GM23338 (cell line): ENCODE measurements around the gene SH3BP2. TPM values are rescaled to one million over a fixed set of nuclear protein-coding genes. Genes with fewer than 3 reads are reported as not detected.

Experiments used
- ATAC-seq: fragments of 200-7000 bp; cut with Tn5 transposase; 3 replicates; pipeline ENCODE4 v1.9.1; 2020
- DNase-seq: peaks from one replicate; pipeline ENCODE4 v3.0.0-alpha.2; 2015; ENCODE audit warnings: low spot score
- H2AFZ ChIP-seq: fragments of 200-600 bp; sonication (generic); 2 replicates; pipeline ENCODE4 v1.8.0; 2016; ENCODE audit warnings: antibody characterized with exemption, mild to moderate bottlenecking, moderate library complexity
- H3F3A ChIP-seq: fragments of 200-600 bp; sonication (generic); replicated peaks from 2 replicates; pipeline ENCODE4 v1.8.0; 2017; ENCODE audit warnings: antibody characterized with exemption, mixed run types, low read depth
- H3K27ac ChIP-seq: fragments of 200-600 bp; sonication (generic); 2 replicates; pipeline ENCODE4 v1.6.1; 2016; ENCODE audit warnings: low read depth
- H3K27me3 ChIP-seq: fragments of 200-600 bp; sonication (generic); 2 replicates; pipeline ENCODE4 v1.8.0; 2016; ENCODE audit warnings: mild to moderate bottlenecking, mixed run types, moderate library complexity; ENCODE audit not compliant: insufficient read depth
- H3K36me3 ChIP-seq: fragments of 200-600 bp; sonication (generic); 2 replicates; pipeline ENCODE4 v1.8.0; 2016; ENCODE audit warnings: mild to moderate bottlenecking; ENCODE audit not compliant: insufficient read depth
- H3K4me1 ChIP-seq: fragments of 200-600 bp; sonication (generic); 2 replicates; pipeline ENCODE4 v1.8.0; 2016; ENCODE audit warnings: mild to moderate bottlenecking, moderate library complexity; ENCODE audit not compliant: insufficient read depth
- H3K4me2 ChIP-seq: fragments of 200-600 bp; sonication (generic); 2 replicates; pipeline ENCODE4 v1.7.1; 2017; ENCODE audit warnings: mixed run types
- H3K4me3 ChIP-seq: fragments of 200-600 bp; sonication (generic); 2 replicates; pipeline ENCODE4 v1.6.1; 2016; ENCODE audit warnings: mixed run types
- H3K79me2 ChIP-seq: fragments of 200-600 bp; sonication (generic); replicated peaks from 2 replicates; pipeline ENCODE4 v1.8.0; 2017; ENCODE audit warnings: mild to moderate bottlenecking; ENCODE audit not compliant: insufficient read depth
- H3K9me2 ChIP-seq: fragments of 200-600 bp; sonication (generic); 2 replicates; pipeline ENCODE4 v1.8.0; 2017; ENCODE audit not compliant: insufficient read depth
- H4K20me1 ChIP-seq: fragments of 200-600 bp; sonication (generic); replicated peaks from 2 replicates; pipeline ENCODE4 v1.8.0; 2017; ENCODE audit warnings: mild to moderate bottlenecking; ENCODE audit not compliant: insufficient read depth
- H3K27ac Mint-ChIP-seq: 2 replicates; pipeline ENCODE4 v1.8.0; 2020; ENCODE audit warnings: inconsistent platforms, mild to moderate bottlenecking, moderate library complexity, mixed read lengths
- H3K27me3 Mint-ChIP-seq: 3 replicates; pipeline ENCODE4 v1.8.0; 2022; ENCODE audit warnings: low read depth, mild to moderate bottlenecking, moderate library complexity, mixed read lengths, inconsistent platforms; ENCODE audit not compliant: insufficient read depth, poor library complexity
- H3K36me3 Mint-ChIP-seq: 3 replicates; pipeline ENCODE4 v1.8.0; 2021; ENCODE audit warnings: low read depth, mild to moderate bottlenecking, inconsistent platforms, moderate library complexity, mixed read lengths
- H3K4me1 Mint-ChIP-seq: 3 replicates; pipeline ENCODE4 v1.8.0; 2020; ENCODE audit warnings: mild to moderate bottlenecking, inconsistent platforms, mixed read lengths
- H3K4me3 Mint-ChIP-seq: 3 replicates; pipeline ENCODE4 v1.8.0; 2021; ENCODE audit warnings: moderate library complexity, mild to moderate bottlenecking, inconsistent platforms, mixed read lengths
- H3K9me3 Mint-ChIP-seq: 3 replicates; pipeline ENCODE4 v1.8.0; 2020; ENCODE audit warnings: moderate library complexity, mild to moderate bottlenecking, inconsistent platforms, mixed read lengths
- CREB1 ChIP-seq: fragments of 250-450 bp; sonication (Bioruptor Pico); IDR thresholded peaks from 2 replicates; pipeline ENCODE4 v1.5.0; 2020; ENCODE audit warnings: low read depth, mild to moderate bottlenecking, moderate library complexity
- ETS1 ChIP-seq: IDR thresholded peaks from 2 replicates; pipeline ENCODE4 v1.6.1; 2016; ENCODE audit warnings: antibody characterized with exemption
- EZH2phosphoT487 ChIP-seq: fragments of 200-600 bp; sonication (generic); IDR thresholded peaks from one replicate; pipeline ENCODE4 v1.8.1; 2018; ENCODE audit warnings: antibody characterized with exemption; ENCODE audit not compliant: unreplicated experiment
- JUNB ChIP-seq: IDR thresholded peaks from one replicate; pipeline ENCODE4 v1.6.1; 2016; ENCODE audit warnings: antibody characterized with exemption; ENCODE audit not compliant: unreplicated experiment
- NANOG ChIP-seq: IDR thresholded peaks from 2 replicates; pipeline ENCODE4 v1.6.1; 2016; ENCODE audit warnings: antibody characterized with exemption, borderline replicate concordance
- POLR2AphosphoS5 ChIP-seq: IDR thresholded peaks from 2 replicates; pipeline ENCODE4 v1.6.1; 2016; ENCODE audit warnings: antibody characterized with exemption, low read depth
- REST ChIP-seq: IDR thresholded peaks from one replicate; pipeline ENCODE4 v1.6.1; 2018; ENCODE audit warnings: antibody characterized with exemption; ENCODE audit not compliant: unreplicated experiment
- STAT1 ChIP-seq: IDR thresholded peaks from one replicate; pipeline ENCODE4 v1.6.1; 2016; ENCODE audit warnings: antibody characterized with exemption; ENCODE audit not compliant: unreplicated experiment
- ZNF114 ChIP-seq: fragments of 250-450 bp; sonication (Bioruptor Pico); IDR thresholded peaks from 2 replicates; pipeline ENCODE4 v1.5.0; 2020; ENCODE audit warnings: mild to moderate bottlenecking, moderate library complexity
- ZNF331 ChIP-seq: fragments of 250-450 bp; sonication (Bioruptor Pico); IDR thresholded peaks from 2 replicates; pipeline ENCODE4 v1.5.0; 2020; ENCODE audit warnings: low read depth, mild to moderate bottlenecking, moderate library complexity
- polyA plus RNA-seq: library from polyadenylated mRNA; unstranded; fragments of >200 nt; fragmentation: Nextera tagmentation; extraction: Ambion mirVana; gene quantifications from 2 replicates; pipeline ENCODE4 v1.2.1, GENCODE V29; 2016
- total RNA-seq: library from RNA; depleted of rRNA; stranded (reverse); fragments of >200 nt; shearing (Covaris generic); gene quantifications from 2 replicates; pipeline ENCODE4 v1.2.3, GENCODE V29; 2014

SH3BP2 gene
- total and polyA plus RNA-seq, 2 experiments from 2014 or later = 15.2 to 43.9 TPM

GRCh38 chr4:2863649-2864048, 70.8 kb downstream of the SH3BP2 start:
- H3K4me3 Mint-ChIP-seq = no peak overlapping the region
- H3K79me2 ChIP-seq = peaks cover 92% of the 10 kb centered on the region
- H3K27me3 Mint-ChIP-seq = peaks cover 2% of the 10 kb centered on the region
- ATAC-seq (no peak), DNase-seq (no peak)
- H3K4me3 ChIP-seq = no peak overlapping the region
- H3K36me3 ChIP-seq = no peaks in the 10 kb centered on the region
- no peaks in the 10 kb centered on the region for H3K9me2 ChIP-seq
- H3K27ac ChIP-seq = no peak overlapping the region
- H3K36me3 Mint-ChIP-seq = no peaks in the 10 kb centered on the region
- H3K4me1 ChIP-seq = peaks cover 75% of the 10 kb centered on the region
- H3K4me1 Mint-ChIP-seq = peaks cover 70% of the 10 kb centered on the region
- H4K20me1 ChIP-seq = peaks cover 3% of the 10 kb centered on the region; the same call in 1 of the 2 replicates
- no peaks in the 10 kb centered on the region for H3K27me3 ChIP-seq
- no peak overlapping the region for H3K27ac Mint-ChIP-seq
- H3F3A ChIP-seq = 0 out of 2 replicates have a peak, but pooled peaks cover 5% of the 10 kb centered on the region
- TF ChIP-seq STAT1 (no peak), NANOG (no peak), ETS1 (no peak), EZH2phosphoT487 (no peak), CREB1 (CRISPR knock-in tag) (no peak), ZNF331 (CRISPR knock-in tag) (no peak), ZNF114 (CRISPR knock-in tag) (no peak), REST (no peak), POLR2AphosphoS5 (no peak)
- H3K4me2 ChIP-seq = no peak overlapping the region
- H2AFZ ChIP-seq = no peak overlapping the region
- no peaks in the 10 kb centered on the region for H3K9me3 Mint-ChIP-seq

GRCh38 chr4:2865196-2865780, 72.4 kb downstream of the SH3BP2 start:
- H3K9me2 ChIP-seq = no peaks in the 10 kb centered on the region
- H4K20me1 ChIP-seq = peaks cover 6% of the 10 kb centered on the region; the same call in 1 of the 2 replicates
- H3K4me2 ChIP-seq = 0 out of 2 replicates have a peak overlapping the region, but pooled peaks have one; percentile 2
- H3K79me2 ChIP-seq = peaks cover 92% of the 10 kb centered on the region
- Mint-ChIP-seq H3K4me3 (no peak overlapping the region; the same call in 2 of the 3 replicates), H3K27ac (peak overlapping the region; percentile 23), H3K36me3 (no peaks in the 10 kb centered on the region), H3K4me1 (peaks cover 75% of the 10 kb centered on the region), H3K9me3 (no peaks in the 10 kb centered on the region), H3K27me3 (peaks cover 2% of the 10 kb centered on the region)
- ATAC-seq (no peak), DNase-seq (no peak)
- H3K4me1 ChIP-seq = peaks cover 78% of the 10 kb centered on the region
- 0 out of 2 replicates have a peak, but pooled peaks cover 5% of the 10 kb centered on the region for H3F3A ChIP-seq
- no peak overlapping the region for H2AFZ ChIP-seq
- H3K27me3 ChIP-seq = no peaks in the 10 kb centered on the region
- no peak overlapping the region for H3K4me3 ChIP-seq
- no peaks in the 10 kb centered on the region for H3K36me3 ChIP-seq
- H3K27ac ChIP-seq = peak overlapping the region; percentile 92; the same call in 1 of the 2 replicates
- no peak for TF ChIP-seq JUNB
- TF ChIP-seq REST = no peak
- no peak for TF ChIP-seq POLR2AphosphoS5
- TF ChIP-seq CREB1 (CRISPR knock-in tag) = no peak
- no peak for TF ChIP-seq ZNF114 (CRISPR knock-in tag)
- TF ChIP-seq ZNF331 (CRISPR knock-in tag) = no peak
- TF ChIP-seq EZH2phosphoT487 = no peak
- TF ChIP-seq ETS1 = no peak
- no peak for TF ChIP-seq STAT1
- TF ChIP-seq NANOG = no peak
